Activated CD8-positive, alpha-beta memory T cell treated with anti-CD3 and anti-CD28 coated beads for 1 hour (primary cell): Measurements from ENCODE around the gene ACTR3.

Experiments used
- DNase-seq, 2 donors: peaks; one replicate each; pipeline ENCODE4 v3.0.0-alpha.2; 2020; ENCODE audit warnings: low read depth in 1 of 2; ENCODE audit errors: extremely low read depth in 1 of 2

ACTR3 gene

GRCh38 chr2:113992090-113992489 lies 102.2 kb downstream of the ACTR3 start:
- DNase-seq: no peak

- no peak for DNase-seq
These were observed 107.0 kb downstream of the ACTR3 start for GRCh38 chr2:113996671-113997594.

GRCh38 chr2:114001152-114001551 lies 111.3 kb downstream of the ACTR3 start:
- no peak for DNase-seq

- no peak for DNase-seq
These were observed 112.0 kb downstream of the ACTR3 start for GRCh38 chr2:114001937-114002336.

GRCh38 chr2:114005110-114005783 lies 115.4 kb downstream of the ACTR3 start:
- no peak for DNase-seq

GRCh38 chr2:114006460-114006859 lies 116.6 kb downstream of the ACTR3 start:
- no peak for DNase-seq

GRCh38 chr2:114007436-114007835 lies 117.5 kb downstream of the ACTR3 start:
- no peak for DNase-seq

- no peak for DNase-seq
These were observed 118.8 kb downstream of the ACTR3 start for GRCh38 chr2:114008720-114009119.

- no peak for DNase-seq
These were observed 119.5 kb downstream of the ACTR3 start for GRCh38 chr2:114009205-114009944.

- DNase-seq: no peak
These were observed 120.1 kb downstream of the ACTR3 start for GRCh38 chr2:114010001-114010400.

GRCh38 chr2:114011713-114012112 lies 121.8 kb downstream of the ACTR3 start:
- DNase-seq: no peak
